Stimulated activated CD4-positive, alpha-beta T cell treated with anti-CD3 and anti-CD28 coated beads, Interleukin-2, amount 100 ng/mL, for 24 hours (primary cell): ENCODE results near the gene GPX4.

Experiments
- DNase-seq, 2 donors: peaks; one replicate each; pipeline ENCODE4 v3.0.0-alpha.2; 2020

GPX4 gene

DNA sequence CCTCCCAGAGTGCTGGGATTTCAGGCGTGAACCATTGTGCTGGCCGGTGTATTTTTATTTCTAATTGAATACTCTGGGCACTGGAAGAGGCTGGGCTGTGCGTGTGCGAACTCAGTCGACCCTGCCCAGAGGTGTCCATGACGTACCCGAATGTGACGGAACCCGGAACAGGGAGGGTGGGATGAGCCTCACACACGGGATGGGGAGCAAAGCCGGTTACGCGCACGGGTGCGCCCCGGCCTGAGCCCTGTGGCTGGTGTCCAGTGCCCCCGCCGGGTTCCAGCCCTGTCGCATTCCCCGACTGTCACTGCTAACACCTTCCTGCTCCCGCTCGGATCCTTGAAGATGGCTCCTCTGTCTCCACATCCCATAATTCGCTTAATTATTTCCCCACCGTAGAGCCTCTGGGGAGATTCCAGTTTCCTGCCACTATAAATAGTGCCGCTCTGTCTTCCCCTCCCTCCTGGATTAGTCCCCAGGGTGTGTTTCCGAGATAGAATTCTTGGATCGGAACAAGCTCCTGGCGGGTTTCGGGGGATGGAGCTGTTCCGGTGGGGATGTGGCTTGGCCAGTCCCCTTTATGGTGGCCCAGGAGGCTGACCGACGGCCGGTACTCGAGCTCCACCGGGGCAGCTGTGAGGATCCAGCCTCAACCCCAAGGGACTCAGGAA is 48.3 kb downstream of the GPX4 start:
- DNase-seq = no peak

DNA sequence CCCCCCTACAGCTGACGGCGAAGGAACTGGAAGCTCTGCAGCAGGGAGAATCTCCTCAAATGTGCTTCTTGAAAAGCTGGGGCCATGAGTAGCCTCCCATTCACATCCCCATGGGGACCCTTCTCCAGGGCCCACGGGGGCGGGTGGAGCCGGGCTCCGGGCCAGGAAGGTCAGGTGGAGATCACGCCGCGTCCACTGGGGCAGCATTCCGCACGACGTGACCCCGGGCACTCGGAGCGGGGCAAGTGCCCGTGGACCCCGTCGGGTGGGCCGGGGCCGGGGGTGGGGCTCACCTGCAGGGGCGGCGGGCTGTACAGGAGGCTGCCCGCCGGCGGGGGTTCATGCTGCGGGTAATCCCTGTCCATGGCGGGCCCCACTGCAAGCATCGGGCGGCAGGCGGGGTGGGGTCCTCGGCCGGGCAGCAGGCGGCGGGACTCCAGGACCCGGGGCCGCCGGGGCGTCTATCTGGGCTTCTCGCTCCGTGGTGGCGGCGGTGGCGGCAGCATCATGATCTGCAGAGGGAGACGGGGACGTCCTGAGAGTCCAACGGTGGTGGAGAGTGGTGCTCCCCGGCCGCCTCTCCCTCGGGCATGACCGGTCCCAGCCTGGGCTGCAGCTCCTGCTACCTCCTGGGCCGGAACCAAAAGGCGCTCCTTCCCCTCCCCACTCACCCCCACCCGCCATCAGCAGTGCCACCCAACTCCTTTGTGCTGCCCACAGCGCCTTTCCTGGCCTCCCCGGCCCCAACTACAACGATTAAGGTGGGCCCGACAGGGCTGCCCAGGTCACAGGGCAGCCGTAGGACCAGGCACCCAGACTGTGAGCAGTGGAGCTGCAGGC is 50.3 kb downstream of the GPX4 start:
- no peak for DNase-seq

DNA sequence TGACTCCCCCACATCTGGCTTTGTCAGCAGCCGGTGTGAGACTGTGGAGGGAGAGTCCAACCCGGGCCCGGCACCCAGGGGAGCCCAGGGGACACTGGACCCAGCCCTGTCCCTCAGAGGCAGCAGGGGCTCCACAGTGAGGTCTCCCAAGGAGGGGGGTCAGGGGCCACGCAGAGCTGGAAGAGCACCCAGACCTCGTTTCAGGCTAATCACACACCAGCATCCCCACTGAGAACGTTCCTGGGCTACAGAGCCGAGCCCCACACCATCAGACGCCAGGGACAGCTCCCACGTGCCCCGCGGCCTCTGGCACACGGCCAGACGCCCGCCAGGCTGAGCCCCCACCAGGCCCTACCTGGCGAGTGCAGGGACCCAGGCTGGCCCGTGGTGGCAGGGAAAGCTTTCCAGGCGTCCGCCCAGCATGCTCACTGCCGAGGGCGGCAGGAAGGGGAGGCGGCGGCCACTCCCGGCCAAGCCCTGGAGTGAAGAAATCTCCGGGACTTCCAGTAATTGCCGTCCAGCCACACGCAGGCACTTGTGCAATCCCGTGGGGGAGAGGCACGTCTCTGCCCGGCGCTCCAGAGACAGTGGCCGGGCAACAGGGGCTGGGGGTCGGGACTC is 51.0 kb downstream of the GPX4 start:
- no peak for DNase-seq

DNA sequence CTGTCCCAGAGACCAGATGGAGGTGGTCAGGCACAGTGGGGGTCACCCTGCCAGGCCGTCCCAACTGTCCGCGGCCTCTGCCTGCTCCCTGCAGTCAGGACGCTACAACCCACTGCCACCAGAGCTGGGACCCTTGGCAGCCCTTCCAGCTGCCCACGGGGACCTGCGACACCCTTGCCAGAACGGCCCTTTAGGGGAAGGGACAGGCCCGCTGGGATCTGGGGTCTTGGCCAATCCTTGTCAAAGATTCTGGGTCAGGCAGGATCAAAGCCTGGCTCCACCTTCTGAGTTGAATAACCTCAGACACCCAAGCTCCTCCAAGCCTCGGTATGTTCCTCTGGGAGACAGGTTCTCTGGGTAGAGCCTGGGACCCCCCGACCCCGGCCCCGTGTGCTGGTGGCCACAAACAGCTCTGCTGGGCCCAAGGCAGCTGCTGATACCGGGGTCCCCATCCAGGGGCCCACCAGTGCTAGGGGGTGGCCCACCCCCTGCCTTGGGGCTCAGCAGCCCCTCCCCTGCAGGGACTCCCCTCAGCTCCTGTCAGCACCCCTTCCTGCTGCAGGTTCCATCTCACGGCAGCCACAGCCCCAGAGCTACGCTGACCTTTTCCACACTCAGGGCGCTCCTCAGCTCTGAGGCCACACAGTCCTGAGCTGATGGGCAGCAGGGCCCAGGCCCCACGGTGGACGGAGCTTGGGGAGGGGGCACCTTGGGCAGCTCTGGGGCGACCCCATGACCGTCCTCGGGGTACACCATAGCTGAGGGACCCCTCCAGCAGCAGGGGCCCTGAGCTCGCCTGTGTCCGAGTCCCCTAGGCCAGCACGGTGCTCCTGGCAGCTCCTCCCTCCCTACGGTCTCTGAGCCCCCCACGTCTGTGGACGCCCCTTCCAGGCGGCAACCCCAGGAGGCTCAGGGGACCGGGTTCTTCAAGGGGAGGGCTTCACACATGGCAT is 51.8 kb downstream of the GPX4 start:
- no peak for DNase-seq
